ENCODE results near the gene DCBLD1.
"Not testable (repeated sequence)": the region's sequence is repeated elsewhere in the genome, so short reads cannot be mapped to it uniquely, and the experiment has no call there.

Gene DCBLD1

DNA sequence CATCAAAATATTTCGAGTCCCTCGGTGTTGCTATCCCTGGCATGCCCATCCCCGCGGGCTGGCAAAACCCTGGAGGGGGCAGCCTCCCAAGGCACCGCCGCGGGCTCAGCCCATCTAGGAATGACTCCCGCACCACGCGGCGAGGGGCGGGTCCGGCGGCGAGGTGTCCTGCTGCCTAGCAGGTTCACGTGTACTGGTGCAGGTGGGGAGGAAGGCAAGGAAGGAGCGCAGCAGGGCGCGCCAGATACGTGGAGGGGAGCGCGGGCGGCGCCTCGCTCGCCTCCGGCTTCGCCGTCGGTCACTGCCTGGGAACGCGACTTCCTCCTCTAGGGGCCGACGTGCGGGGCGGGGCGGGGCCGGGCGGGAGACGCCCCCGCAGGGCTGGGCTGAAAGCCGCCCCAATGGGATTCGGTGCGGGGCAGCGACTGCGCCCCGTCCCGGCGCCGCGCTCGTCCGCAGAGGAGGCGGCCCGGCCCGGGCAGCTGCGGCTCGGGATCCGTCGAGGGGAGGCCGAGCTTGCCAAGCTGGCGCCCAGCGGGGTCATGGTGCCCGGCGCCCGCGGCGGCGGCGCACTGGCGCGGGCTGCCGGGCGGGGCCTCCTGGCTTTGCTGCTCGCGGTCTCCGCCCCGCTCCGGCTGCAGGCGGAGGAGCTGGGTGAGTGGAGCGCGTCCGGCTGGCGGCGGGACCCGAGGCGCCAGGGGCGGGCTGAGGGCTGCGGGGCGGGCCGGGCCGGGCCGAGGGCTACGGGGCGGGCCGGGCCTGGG is at the start of gene DCBLD1:
TSS of gene DCBLD1 (plus strand) at position 435 of the 764 bp plus-strand sequence. CDS start at position 543, 108 bp downstream.
- no peak for DNase-seq

DNA sequence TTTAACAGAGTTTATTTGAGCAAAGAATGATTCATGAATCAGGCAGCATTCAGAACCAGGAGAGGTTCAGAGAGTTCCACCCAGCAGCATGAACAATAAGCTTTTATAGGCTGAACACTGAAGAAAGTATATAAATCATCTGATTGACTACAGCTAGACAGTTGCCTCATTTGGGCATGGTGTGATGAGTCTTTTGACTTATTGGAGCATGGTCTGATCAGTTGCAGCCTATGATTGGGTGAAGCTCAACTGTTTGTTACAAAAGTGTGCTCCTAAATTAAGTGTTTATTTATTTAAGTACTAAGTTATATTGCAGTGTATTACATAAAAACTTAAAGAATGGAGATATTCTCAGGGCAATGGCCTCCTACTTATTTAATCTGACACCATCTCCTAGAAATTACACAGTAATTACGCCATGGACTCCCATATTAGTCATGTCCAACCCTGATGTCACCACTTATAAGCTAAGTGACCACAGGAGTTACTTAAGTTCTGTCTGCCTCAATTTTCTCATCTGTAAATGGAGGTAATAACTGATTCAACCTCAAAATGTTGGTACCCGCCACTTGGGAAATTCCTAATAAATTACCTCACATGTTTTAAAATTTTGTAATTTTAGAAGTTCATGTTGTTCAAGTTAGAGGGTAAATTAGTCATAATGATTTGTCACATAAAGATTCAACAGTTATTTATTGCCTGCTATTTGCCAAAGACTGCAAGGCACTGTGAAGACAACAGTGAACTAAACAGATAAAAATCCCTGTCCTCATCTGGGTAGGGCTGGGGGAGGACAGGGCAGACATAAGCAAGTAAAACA is 41.6 kb upstream of the DCBLD1 start:
- DNase-seq, result no peak

- DNase-seq, result no peak
These were observed 40.6 kb upstream of the DCBLD1 start for GRCh38 chr6:117441824-117442264.

DNA sequence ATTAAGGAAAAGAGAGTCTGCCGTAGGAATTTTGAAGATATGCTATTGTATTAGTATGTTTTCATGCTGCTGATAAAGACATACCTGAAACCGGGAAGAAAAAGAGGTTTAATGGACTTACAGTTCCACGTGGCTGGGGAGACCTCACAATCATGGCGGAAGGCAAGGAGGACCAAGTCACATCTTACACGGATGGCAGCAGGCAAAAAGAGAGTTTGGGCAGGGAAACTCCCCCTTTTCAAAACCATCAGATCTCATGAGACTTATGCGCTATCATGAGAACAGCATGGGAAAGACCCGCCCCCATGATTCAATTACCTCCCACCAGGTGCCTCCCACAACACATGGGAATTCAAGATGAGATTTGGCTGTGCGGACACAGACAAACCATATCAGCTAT is 40.2 kb upstream of the DCBLD1 start:
- DNase-seq, result not testable (repeated sequence)

DNA sequence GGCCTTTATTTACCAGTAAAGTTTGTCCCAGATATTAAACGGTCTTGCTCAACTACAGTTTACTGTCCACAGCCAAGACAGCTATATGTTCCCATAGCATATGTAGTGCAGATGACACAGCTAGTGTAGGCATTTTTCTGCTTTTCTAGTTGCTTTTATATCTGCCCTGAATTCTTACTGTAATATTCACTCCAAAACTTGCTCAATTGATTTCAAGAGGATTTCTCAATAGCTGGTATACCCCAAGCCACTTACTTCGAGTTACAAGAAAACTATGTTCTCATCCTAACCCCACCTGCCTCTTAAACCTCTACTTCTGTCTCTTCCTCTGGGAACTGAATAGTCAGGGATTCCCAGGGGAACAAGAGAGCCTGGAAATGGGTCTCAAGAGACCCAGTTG is 37.9 kb upstream of the DCBLD1 start:
- DNase-seq, result no peak

DNA sequence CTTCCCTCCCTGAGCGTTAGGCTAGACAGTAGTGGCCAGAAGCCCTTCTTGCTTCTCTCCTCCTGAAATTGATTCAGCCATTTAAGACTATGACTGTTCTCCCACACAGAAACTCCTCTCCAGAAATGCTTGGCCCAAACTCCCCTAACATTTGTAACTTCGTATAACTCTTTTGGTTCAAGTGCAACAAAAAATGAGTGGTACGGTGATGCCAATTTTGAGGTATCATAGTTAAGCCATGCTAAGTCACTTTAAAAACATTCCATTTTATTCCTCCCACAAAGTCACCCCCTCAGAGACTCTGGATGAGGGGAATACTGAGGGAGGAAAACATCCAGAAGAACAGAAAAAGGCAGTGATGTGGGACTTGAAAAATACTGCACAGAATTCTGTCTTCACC is 35.6 kb upstream of the DCBLD1 start:
- DNase-seq, result no peak

DNA sequence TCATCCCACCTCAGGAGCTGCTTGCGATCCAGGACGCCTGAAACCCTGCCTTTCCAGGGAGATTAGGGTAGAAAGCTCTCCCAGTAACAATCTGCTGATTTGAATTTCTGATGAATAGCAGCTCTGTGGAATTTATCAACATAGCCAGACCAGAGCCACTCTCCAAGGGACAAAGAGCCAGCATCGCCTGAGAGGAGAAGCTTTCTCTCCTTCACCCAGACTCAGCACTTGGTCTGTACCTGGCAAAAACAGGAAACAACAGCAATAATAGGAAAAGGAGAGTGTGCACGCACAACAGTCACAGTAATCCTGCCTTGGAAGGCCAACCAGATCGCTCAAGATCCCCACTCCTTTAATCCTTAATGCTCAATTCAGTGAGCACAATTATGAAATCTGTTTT is 34.5 kb upstream of the DCBLD1 start:
- DNase-seq, result no peak

DNA sequence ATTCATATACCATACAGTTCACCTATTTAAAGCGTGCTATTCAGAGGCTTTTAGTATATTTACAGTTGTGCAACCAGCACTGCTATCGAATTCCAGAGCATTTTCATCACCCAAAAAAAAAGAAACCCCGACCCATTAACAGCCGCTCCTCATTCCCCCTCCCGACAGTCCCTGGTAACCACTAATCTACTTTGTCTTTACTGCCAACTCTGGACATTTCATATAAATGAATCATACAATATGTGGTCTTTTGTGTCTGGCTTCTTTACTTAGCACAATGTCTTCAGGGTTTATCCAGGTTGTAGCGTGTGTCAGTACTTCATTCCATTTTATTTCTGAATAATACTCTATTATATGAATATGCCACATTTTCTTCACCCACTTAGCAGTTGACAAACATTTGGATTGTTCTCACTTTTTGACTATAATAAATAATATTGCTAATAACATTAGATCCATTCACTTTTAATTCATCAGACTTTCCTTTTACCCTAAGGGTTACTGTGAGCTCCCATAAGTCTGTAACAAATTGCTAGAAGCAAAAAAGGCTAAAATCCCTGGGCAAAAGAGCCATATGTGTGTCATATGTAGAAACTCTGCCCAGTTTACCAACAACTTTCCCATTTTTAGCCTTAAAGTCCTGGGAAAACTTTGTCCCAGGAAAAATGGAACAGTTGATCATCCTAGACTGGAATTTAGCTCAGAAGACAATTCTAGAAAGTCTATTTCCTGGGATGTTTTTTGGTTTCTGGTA is 33.6 kb upstream of the DCBLD1 start:
- no peak for DNase-seq

GRCh38 chr6:117449549-117450439 is 32.7 kb upstream of the DCBLD1 start:
- no peak for DNase-seq

- no peak for DNase-seq
These were observed 30.8 kb upstream of the DCBLD1 start for GRCh38 chr6:117451671-117452070.

GRCh38 chr6:117456250-117456649 is 26.2 kb upstream of the DCBLD1 start:
- DNase-seq, result no peak

DNA sequence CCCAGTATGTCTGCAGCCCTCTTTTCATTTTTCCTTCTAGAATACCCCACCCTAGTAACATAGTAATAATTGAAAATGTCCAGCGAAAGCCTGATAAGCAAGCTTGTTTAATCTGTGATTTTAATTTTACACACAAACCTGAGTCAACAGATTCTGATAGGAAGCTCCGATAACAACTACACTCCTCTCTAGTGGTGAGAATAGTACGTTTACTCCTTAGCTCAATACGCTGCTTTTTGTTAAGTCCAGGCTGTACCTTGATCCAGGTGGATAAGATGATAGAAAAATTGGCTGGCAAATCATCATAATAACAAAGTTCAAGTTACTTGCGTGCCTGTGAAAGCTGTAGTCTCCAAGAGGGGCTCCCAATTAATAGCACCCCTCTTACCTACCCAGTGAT is 25.5 kb upstream of the DCBLD1 start:
- DNase-seq, result no peak

GRCh38 chr6:117459204-117459944 is 23.1 kb upstream of the DCBLD1 start:
- DNase-seq, result no peak

- no peak for DNase-seq
These were observed 18.5 kb upstream of the DCBLD1 start for GRCh38 chr6:117463762-117464665.

- no peak for DNase-seq
These were observed 17.8 kb upstream of the DCBLD1 start for GRCh38 chr6:117464700-117465099.

- no peak for DNase-seq
These were observed 16.8 kb upstream of the DCBLD1 start for GRCh38 chr6:117465691-117466090.

DNA sequence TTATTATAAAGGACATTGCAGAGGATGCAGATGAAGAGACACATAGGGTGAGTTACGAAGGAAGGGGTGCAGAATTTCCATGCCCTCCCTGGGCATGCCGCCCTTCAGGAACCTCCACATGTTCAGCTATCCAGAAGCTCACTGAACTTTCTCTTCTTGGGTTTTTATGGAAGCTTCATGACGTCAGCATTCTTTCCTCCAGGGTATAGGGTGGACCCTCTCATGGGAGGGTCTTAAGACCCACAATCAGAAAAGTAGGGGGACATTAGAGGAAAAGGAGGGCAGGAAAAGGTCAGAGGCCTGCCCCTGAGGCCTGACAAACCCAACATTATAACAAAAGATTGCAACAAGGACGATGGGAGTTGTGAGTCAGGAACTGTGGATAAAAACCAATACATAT is 14.6 kb upstream of the DCBLD1 start:
- DNase-seq, result no peak

GRCh38 chr6:117468527-117468926 is 13.9 kb upstream of the DCBLD1 start:
- DNase-seq, result not testable (repeated sequence)

- no peak for DNase-seq
These were observed 13.1 kb upstream of the DCBLD1 start for GRCh38 chr6:117469356-117469755.

GRCh38 chr6:117469791-117470190 is 12.7 kb upstream of the DCBLD1 start:
- DNase-seq, result no peak

- no peak for DNase-seq
These were observed 9.8 kb upstream of the DCBLD1 start for GRCh38 chr6:117472667-117473066.

All from SIG-M5 (cell line).